A673 (cell line): ENCODE data around the gene ADM. TPM values are rescaled to one million over a fixed set of nuclear protein-coding genes. Genes with fewer than 3 reads are reported as not detected.

Experiments
- Bru-seq: library from RNA; stranded (reverse); fragments of 400-500 nt; gene quantifications from one replicate; lab custom pipeline; 2021; lab: Mats Ljungman, UMichigan
- BruChase-seq, 2 experiments: library from RNA; stranded (reverse); fragments of 400-500 nt; gene quantifications; one replicate each; lab custom pipeline; 2021; lab: Mats Ljungman, UMichigan
- BruUV-seq: library from RNA; stranded (reverse); fragments of 400-500 nt; replicated peaks from 2 replicates; lab custom pipeline; 2021; lab: Mats Ljungman, UMichigan
- CTCF ChIA-PET: fragments of 300-600 bp; sonication (Branson Sonifier 250); formaldehyde crosslinking; loops from one replicate; lab custom pipeline; 2022; ENCODE audit warnings: antibody characterized with exemption; lab: Charles Lee
- POLR2A ChIA-PET: fragments of 300-600 bp; sonication (Branson Sonifier 250); formaldehyde crosslinking; loops from one replicate; lab custom pipeline; 2022; ENCODE audit warnings: antibody characterized with exemption; ENCODE audit not compliant: low non-redundant PET; lab: Charles Lee
- DNase-seq: peaks from one replicate; pipeline ENCODE4 v3.0.0-alpha.2; 2015; ENCODE audit warnings: low spot score
- H3K27ac ChIP-seq: fragments of 200-600 bp; sonication (generic); 2 replicates; pipeline ENCODE4 v1.5.1; 2016; ENCODE audit warnings: mixed run types, low read depth, mild to moderate bottlenecking, mixed read lengths, antibody characterized with exemption, low read length; ENCODE audit not compliant: poor library complexity, severe bottlenecking
- H3K27me3 ChIP-seq: fragments of 200-600 bp; sonication (generic); replicated peaks from 2 replicates; pipeline ENCODE4 v1.6.1; 2017; ENCODE audit warnings: mixed run types, low read depth, mild to moderate bottlenecking, mixed read lengths, antibody characterized with exemption, low read length; ENCODE audit not compliant: insufficient read depth, poor library complexity
- H3K36me3 ChIP-seq: fragments of 200-600 bp; sonication (generic); 2 replicates; pipeline ENCODE4 v1.6.1; 2016; ENCODE audit warnings: mixed run types, mild to moderate bottlenecking, mixed read lengths, antibody characterized with exemption, low read length; ENCODE audit not compliant: insufficient read depth, poor library complexity, severe bottlenecking
- H3K4me1 ChIP-seq: fragments of 200-600 bp; sonication (generic); 2 replicates; pipeline ENCODE4 v1.6.1; 2017; ENCODE audit warnings: mixed run types, mild to moderate bottlenecking, mixed read lengths, antibody characterized with exemption, low read length; ENCODE audit not compliant: insufficient read depth, poor library complexity, severe bottlenecking
- H3K4me3 ChIP-seq: fragments of 200-600 bp; sonication (generic); 2 replicates; pipeline ENCODE4 v1.5.1; 2016; ENCODE audit warnings: low read depth, mixed run types, mild to moderate bottlenecking, mixed read lengths, low read length; ENCODE audit not compliant: poor library complexity, severe bottlenecking
- H3K9me3 ChIP-seq: fragments of 200-600 bp; sonication (generic); 2 replicates; pipeline ENCODE4 v1.6.1; 2016; ENCODE audit warnings: mixed run types, low read depth, mild to moderate bottlenecking, mixed read lengths, antibody characterized with exemption, low read length; ENCODE audit not compliant: poor library complexity, severe bottlenecking
- CTCF ChIP-seq: fragments of 300-800, 200-600 bp; sonication (generic); conservative IDR thresholded peaks from 2 replicates; pipeline ENCODE4 v1.5.1; 2017; ENCODE audit warnings: low read depth, mild to moderate bottlenecking, antibody characterized with exemption, low read length, moderate library complexity, mixed read lengths
- EZH2 ChIP-seq: fragments of 200-600 bp; sonication (generic); IDR thresholded peaks from 2 replicates; pipeline ENCODE4 v1.6.1; 2017; ENCODE audit warnings: borderline replicate concordance, low read depth, mild to moderate bottlenecking, mixed read lengths, antibody characterized with exemption, low read length; ENCODE audit not compliant: poor library complexity, severe bottlenecking
- intact Hi-C: fragments of 100-400 bp; cut with micrococcal nuclease; formaldehyde crosslinking; loops from one replicate; pipeline ENCODE4 v1.10.0; 2022; ENCODE audit not compliant: unreplicated experiment
- long read RNA-seq: library from polyadenylated mRNA; stranded (forward); transcript quantifications from one replicate; pipeline ENCODE4 v2.0.0, GENCODE V29; 2022
- total RNA-seq: library from RNA; stranded (reverse); gene quantifications from 2 replicates; pipeline ENCODE4 v1.2.3, GENCODE V29; 2021

ADM gene
- total RNA-seq (2.3 and 3.8 TPM in 2 replicates), Bru-seq, nascent RNA (percentile 39 among the genes with signal in this experiment), BruChase-seq, experiment 1, labeled RNA remaining after a 2-hour chase (percentile 29 among the genes with signal in this experiment), BruChase-seq, experiment 2, labeled RNA remaining after a 6-hour chase (percentile 26 among the genes with signal in this experiment)
- long read RNA-seq, transcript ADM-201 (4 exons, 1,885 nt) = major isoform, 6 of 7 reads
- long read RNA-seq, partial matches to known transcripts = 0 of 7 reads
- long read RNA-seq, other reads (novel, unspliced or antisense) = 1 of 7 reads

- peak; percentile 93 for DNase-seq
- BruUV-seq = no TSS peak
- CTCF ChIA-PET = interaction anchor here (0.6 to 1.0 kb wide), 6 partner anchors 11 to 1016 kb away, joined by 3 to 7 read pairs (median 4); no protein-coding TSS in a partner anchor
- no peaks in the 10 kb centered on the region for H3K27me3 ChIP-seq
- POLR2A ChIA-PET = interaction anchor here (0.6 to 0.7 kb wide), 2 partner anchors 484 to 887 kb away, joined by 4 to 11 read pairs; no protein-coding TSS in a partner anchor
- peak within 1 kb of the TSS; percentile 72 for H3K27ac ChIP-seq
- H3K4me3 ChIP-seq = peak within 1 kb of the TSS; percentile 73
- intact Hi-C loops = loop anchor here (5.0 to 10.0 kb wide), 3 partner anchors 332 to 690 kb away; no protein-coding TSS in a partner anchor
- H3K36me3 ChIP-seq = no peaks in the 10 kb centered on the region
- TF ChIP-seq CTCF (peak; percentile 59), EZH2 (no peak)
- no peaks in the 10 kb centered on the region for H3K9me3 ChIP-seq
- H3K4me1 ChIP-seq = peaks cover 14% of the 10 kb centered on the region
Measured at GRCh38 chr11:10304495-10305261, at the start of gene ADM. Gene ADM, plus strand, starts transcription at chr11:10305073. Its CDS starts 628 bp downstream, at chr11:10305701.

- TF ChIP-seq EZH2 = no peak
- TF ChIP-seq CTCF = no peak
- Histone ChIP-seq H3K27me3 (no peaks in the 10 kb centered on the region), H3K9me3 (no peaks in the 10 kb centered on the region), H3K36me3 (no peaks in the 10 kb centered on the region), H3K4me3 (no peak overlapping the region), H3K27ac (no peak overlapping the region), H3K4me1 (no peaks in the 10 kb centered on the region)
- CTCF ChIA-PET = no interaction called here
- BruUV-seq = no TSS peak
- intact Hi-C loops = no loop called here
- POLR2A ChIA-PET = no interaction called here
- DNase-seq = no peak
Measured at GRCh38 chr11:10255388-10256125, 49.3 kb upstream of the ADM start.

GRCh38 chr11:10257478-10257877, 47.4 kb upstream of the ADM start:
- no TSS peak for BruUV-seq
- no peak for DNase-seq
- intact Hi-C loops = no loop called here
- Histone ChIP-seq H3K4me1 (peaks cover 5% of the 10 kb centered on the region), H3K36me3 (no peaks in the 10 kb centered on the region), H3K4me3 (no peak overlapping the region), H3K9me3 (no peaks in the 10 kb centered on the region), H3K27me3 (no peaks in the 10 kb centered on the region), H3K27ac (no peak overlapping the region)
- ChIA-PET CTCF (no interaction called here), POLR2A (no interaction called here)
- no peak for TF ChIP-seq CTCF
- no peak for TF ChIP-seq EZH2
